GM23338 (cell line): ENCODE results near the gene SLC36A1.

Experiments used
- CREB1 ChIP-seq: fragments of 250-450 bp; sonication (Bioruptor Pico); IDR thresholded peaks from 2 replicates; pipeline ENCODE4 v1.5.0; 2020; ENCODE audit warnings: low read depth, mild to moderate bottlenecking, moderate library complexity
- CTCF ChIP-seq, 2 experiments: fragments of 200-600 bp in 1 of 2; sonication (generic) in 1 of 2; conservative IDR thresholded peaks; 2 replicates each; pipeline versions ENCODE4 v1.5.1 to v1.6.1; 2016 to 2017; ENCODE audit warnings: antibody characterized with exemption in 2 of 2, low read depth in 2 of 2, mild to moderate bottlenecking in 2 of 2, moderate library complexity in 1 of 2
- ETS1 ChIP-seq: IDR thresholded peaks from 2 replicates; pipeline ENCODE4 v1.6.1; 2016; ENCODE audit warnings: antibody characterized with exemption
- EZH2 ChIP-seq: fragments of 200-600 bp; sonication (generic); IDR thresholded peaks from one replicate; pipeline ENCODE4 v1.8.0; 2017; ENCODE audit warnings: antibody characterized with exemption, mild to moderate bottlenecking, low read depth; ENCODE audit not compliant: unreplicated experiment
- EZH2phosphoT487 ChIP-seq: fragments of 200-600 bp; sonication (generic); IDR thresholded peaks from one replicate; pipeline ENCODE4 v1.8.1; 2018; ENCODE audit warnings: antibody characterized with exemption; ENCODE audit not compliant: unreplicated experiment
- JUNB ChIP-seq: IDR thresholded peaks from one replicate; pipeline ENCODE4 v1.6.1; 2016; ENCODE audit warnings: antibody characterized with exemption; ENCODE audit not compliant: unreplicated experiment
- NANOG ChIP-seq: IDR thresholded peaks from 2 replicates; pipeline ENCODE4 v1.6.1; 2016; ENCODE audit warnings: antibody characterized with exemption, borderline replicate concordance
- POLR2AphosphoS5 ChIP-seq: IDR thresholded peaks from 2 replicates; pipeline ENCODE4 v1.6.1; 2016; ENCODE audit warnings: antibody characterized with exemption, low read depth
- REST ChIP-seq: IDR thresholded peaks from one replicate; pipeline ENCODE4 v1.6.1; 2018; ENCODE audit warnings: antibody characterized with exemption; ENCODE audit not compliant: unreplicated experiment
- STAT1 ChIP-seq: IDR thresholded peaks from one replicate; pipeline ENCODE4 v1.6.1; 2016; ENCODE audit warnings: antibody characterized with exemption; ENCODE audit not compliant: unreplicated experiment
- ZNF114 ChIP-seq: fragments of 250-450 bp; sonication (Bioruptor Pico); IDR thresholded peaks from 2 replicates; pipeline ENCODE4 v1.5.0; 2020; ENCODE audit warnings: mild to moderate bottlenecking, moderate library complexity
- ZNF331 ChIP-seq: fragments of 250-450 bp; sonication (Bioruptor Pico); IDR thresholded peaks from 2 replicates; pipeline ENCODE4 v1.5.0; 2020; ENCODE audit warnings: low read depth, mild to moderate bottlenecking, moderate library complexity
- ZNF462 ChIP-seq: fragments of 250-450 bp; sonication (Bioruptor Pico); IDR thresholded peaks from 2 replicates; pipeline ENCODE4 v1.5.0; 2020; ENCODE audit warnings: mild to moderate bottlenecking, moderate library complexity

GRCh38 chr5:151454166-151454565 lies 6.8 kb downstream of the SLC36A1 start:
- TF ChIP-seq CTCF (conservative IDR thresholded peaks at IDR 0.05; ENCODE audit: low read depth in 2 of 2) (no peak), ZNF331 (CRISPR knock-in tag) (no peak), EZH2phosphoT487 (no peak), REST (no peak), EZH2 (no peak), POLR2AphosphoS5 (no peak), NANOG (no peak), ZNF114 (CRISPR knock-in tag) (no peak), JUNB (no peak), ZNF462 (CRISPR knock-in tag) (no peak), ETS1 (no peak), CREB1 (CRISPR knock-in tag) (no peak), STAT1 (no peak)
